H54 (cell line): ENCODE results near the gene PHPT1.
A peak's percentile ranks its signal among the peaks of the same experiment; 100 is the strongest.
"Not testable (repeated sequence)": the region's sequence is repeated elsewhere in the genome, so short reads cannot be mapped to it uniquely, and the experiment has no call there.

Source experiments
- DNase-seq: peaks from one replicate; pipeline ENCODE4 v3.0.0; 2011; ENCODE audit warnings: low spot score, mixed read lengths; ENCODE audit not compliant: insufficient read length
- FAIRE-seq: peaks from 3 replicates; lab custom pipeline; 2011; peaks lifted over from hg19 to GRCh38; lab: Jason Lieb, UNC
- POLR2A ChIP-seq: IDR thresholded peaks from 2 replicates; pipeline ENCODE4 v1.6.1; 2011; ENCODE audit warnings: low read depth, mild to moderate bottlenecking, low read length

The PHPT1 gene

DNA sequence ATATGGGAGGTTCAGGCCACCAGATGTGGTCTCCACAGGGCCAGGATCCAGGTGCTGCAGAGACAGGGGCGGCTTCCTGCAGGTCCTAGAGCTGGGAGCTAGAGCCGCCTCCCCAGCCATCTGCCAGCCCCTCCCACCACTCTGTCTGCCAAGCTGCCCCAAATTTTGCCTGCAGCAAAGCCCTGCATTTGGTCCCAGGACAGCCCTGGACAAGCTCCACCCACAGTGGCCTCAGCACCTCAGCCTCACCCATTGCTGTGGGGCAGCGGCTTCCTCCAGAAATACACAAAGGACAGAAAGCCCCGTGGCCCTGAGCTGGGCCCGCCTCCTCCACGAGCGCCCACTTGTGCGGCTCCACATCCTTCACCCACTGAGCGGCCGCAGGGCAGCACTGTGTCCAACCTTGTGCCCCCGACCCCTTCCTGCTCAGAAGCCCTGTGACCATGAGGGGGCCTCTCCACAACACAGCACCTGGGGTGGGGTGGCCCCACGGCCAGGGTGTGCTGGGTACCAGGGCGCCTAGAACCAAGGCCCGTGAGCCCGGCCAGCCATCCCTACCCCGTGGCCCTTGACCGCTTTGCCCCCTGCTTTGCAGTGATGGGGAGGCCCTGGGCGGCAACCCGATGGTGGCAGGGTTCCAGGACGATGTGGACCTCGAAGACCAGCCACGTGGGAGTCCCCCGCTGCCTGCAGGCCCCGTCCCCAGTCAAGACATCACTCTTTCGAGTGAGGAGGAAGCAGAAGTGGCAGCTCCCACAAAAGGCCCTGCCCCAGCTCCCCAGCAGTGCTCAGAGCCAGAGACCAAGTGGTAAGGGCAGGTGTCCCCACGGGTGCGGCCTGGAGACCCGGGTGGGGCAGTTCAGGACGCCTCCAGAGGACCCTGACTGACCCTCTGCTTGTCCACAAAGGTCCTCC, 10.6 kb upstream of the PHPT1 start:
- no peak for TF ChIP-seq POLR2A
- DNase-seq = no peak
- no peak for FAIRE-seq

DNA sequence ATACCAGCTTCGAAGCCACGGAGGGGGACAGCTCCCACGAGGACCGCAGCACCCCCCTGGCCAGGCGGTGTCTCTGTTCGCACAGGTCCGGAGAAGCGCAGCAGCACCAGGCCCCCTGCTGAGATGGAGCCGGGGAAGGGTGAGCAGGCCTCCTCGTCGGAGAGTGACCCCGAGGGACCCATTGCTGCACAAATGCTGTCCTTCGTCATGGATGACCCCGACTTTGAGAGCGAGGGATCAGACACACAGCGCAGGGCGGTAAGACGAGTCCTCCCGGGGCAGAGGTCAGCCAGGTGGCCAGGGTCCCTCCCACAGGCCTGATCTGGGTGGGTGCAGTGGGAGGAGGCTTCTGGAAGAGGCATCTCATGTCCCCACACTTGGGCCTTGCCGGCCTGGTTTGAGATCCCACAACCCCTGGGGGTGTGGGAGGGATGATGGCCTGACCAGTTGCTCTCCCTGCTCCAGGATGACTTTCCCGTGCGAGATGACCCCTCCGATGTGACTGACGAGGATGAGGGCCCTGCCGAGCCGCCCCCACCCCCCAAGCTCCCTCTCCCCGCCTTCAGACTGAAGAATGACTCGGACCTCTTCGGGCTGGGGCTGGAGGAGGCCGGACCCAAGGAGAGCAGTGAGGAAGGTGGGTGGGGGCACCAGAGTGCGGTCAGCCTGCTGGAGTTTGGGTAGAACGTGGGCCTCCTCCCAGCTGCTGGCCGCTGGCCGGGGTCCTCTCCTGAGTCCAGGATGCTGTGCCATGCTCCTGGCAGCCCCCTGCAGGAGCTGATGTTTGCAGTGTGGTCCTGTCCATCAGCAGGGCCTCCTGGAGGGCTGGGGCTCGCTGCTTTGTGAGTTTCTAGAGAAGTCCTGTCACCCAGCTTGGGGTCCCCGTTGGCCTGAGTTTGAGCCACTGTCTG, 9.7 kb upstream of the PHPT1 start:
- FAIRE-seq (no peak), DNase-seq (no peak)
- no peak for TF ChIP-seq POLR2A

DNA sequence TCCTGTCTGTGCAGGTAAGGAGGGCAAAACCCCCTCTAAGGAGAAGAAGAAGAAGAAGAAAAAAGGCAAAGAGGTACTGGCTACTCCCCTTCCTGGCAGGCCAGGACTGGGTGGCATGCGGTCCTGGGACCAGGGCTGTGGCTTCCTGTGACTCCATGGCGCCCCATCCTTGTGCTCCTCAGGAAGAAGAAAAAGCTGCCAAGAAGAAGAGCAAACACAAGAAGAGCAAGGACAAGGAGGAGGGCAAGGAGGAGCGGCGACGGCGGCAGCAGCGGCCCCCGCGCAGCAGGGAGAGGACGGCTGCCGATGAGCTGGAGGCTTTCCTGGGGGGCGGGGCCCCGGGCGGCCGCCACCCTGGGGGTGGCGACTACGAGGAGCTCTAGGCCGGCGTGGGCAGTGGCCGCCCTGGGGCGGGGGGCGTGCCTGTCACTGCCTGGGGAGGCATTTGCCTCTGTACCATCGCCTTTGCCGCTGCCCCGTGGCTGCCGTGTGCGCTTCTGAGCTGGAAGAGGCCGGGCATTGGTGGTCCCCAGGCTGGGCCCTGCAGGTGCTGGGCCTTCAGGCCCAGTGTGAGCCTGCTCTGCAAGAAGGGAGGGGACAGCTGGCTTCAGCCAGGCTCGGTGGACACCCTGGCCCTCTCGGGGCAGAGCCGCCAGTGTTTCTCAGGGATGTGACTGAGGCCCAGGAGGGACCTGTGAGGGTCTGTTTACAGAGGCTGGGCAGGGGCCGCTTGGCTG, 8.9 kb upstream of the PHPT1 start:
- no peak for DNase-seq
- TF ChIP-seq POLR2A = no peak
- FAIRE-seq = no peak

DNA sequence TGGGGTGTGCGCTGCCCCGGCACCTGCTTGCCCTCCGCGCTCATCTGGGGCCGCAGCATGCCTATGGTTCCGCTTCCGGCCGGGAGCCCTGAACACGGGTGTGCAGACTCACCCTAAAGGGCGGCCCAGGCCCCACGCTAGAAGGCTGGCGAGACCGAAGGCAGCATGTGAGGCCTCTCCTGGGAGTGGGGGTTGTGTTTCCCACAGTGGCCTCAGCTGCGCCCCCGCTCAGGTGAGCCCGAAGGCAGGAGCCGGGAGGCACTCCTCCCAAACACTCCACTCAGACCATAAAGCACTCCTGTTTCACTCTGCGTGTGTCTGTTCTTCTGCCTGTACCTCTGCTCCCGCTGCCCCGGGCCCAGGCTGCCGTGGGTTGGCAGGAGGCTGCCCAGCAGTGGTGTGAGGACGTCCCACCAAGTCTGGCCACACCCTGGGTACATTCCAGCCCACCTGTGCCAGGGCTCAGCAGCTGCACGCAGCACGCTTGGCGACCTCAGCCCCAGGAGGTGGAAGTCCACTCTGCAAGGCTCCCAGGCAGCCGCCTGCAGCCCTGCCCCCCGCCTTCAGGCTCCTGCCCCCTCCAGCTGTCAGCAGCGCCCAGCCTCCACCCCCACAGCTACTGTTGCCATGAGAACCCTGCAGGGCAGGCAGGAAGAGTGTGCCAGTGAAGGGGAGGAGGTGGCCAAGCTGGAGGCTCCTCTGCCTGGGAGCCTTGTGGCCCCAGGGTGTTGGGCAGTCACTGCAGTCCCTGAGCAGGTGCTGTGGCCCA, 8.1 kb upstream of the PHPT1 start:
- FAIRE-seq (peak; percentile 84), DNase-seq (peak; percentile 93)
- TF ChIP-seq POLR2A = peak; percentile 21; the same call in 1 of the 2 replicates

DNA sequence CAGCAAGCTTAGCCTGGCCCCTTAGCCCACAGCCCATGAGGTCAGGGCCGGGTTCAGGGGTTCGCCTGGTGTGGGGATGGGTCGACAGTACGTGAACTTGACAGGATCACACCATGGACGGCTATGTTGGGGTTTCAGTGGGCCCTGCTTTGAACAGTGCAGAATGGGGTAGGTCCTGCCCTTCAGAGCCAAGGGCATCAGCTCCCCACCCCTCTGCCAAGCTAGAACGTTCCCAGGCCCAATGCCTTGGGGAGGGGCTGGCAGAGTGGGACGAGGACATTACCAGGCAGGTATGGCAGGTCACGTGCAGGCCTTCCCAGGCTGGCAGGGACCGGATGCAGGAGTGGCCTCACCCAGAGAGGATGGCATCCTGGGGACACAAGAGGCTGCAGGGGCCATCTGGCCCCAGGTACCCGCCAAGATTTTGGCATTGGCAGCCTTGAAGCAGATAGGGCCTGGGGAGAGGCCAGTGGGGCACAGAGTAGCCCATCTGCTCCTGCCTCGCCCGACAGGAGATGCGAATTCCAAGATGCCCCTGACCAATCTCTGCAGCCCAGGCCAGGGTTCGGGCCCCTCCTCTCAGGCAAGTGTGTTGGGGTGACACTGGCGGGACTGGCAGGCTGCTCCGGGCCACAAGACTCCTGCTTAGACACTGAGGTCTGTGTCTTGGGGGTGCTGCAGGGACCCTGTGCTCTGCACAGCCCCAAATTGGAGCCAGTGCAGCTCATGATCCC, 7.4 kb upstream of the PHPT1 start:
- FAIRE-seq, DNase-seq: not testable (repeated sequence)

DNA sequence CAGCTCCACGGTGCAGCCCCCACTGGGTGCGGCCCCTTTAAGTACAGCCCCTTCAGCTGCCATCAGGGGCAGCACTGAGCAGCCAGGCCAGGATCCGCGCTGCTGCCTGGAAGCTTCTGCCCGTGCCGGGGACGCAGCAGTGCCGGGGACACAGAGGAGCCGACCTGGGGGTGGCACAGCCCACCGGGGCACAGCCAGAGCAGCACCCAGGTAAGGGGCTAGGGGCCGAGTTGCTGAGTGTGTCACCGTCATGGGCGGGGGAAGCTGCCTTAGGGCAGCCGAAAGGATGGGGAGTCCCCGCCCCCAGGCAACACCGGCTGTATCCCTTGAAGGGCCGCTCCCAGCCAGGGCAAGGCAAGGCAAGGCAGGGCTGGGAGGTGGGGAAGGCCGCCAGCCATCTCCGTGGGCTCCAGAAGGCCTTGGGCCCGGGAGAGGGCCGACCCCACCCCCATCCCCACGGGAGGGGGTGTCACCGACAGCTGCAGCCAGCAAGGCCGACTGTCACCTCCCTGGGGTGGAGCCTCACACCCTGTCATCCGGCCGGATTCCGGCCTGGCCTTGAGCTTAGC, 6.7 kb upstream of the PHPT1 start, which contains the start of gene AJM1:
TSS of gene AJM1 (plus strand) at position 99 of the 569 bp plus-strand sequence. CDS start 1,937 bp downstream, outside the sequence.
- peak; percentile 97 for DNase-seq
- not testable (repeated sequence) for FAIRE-seq

DNA sequence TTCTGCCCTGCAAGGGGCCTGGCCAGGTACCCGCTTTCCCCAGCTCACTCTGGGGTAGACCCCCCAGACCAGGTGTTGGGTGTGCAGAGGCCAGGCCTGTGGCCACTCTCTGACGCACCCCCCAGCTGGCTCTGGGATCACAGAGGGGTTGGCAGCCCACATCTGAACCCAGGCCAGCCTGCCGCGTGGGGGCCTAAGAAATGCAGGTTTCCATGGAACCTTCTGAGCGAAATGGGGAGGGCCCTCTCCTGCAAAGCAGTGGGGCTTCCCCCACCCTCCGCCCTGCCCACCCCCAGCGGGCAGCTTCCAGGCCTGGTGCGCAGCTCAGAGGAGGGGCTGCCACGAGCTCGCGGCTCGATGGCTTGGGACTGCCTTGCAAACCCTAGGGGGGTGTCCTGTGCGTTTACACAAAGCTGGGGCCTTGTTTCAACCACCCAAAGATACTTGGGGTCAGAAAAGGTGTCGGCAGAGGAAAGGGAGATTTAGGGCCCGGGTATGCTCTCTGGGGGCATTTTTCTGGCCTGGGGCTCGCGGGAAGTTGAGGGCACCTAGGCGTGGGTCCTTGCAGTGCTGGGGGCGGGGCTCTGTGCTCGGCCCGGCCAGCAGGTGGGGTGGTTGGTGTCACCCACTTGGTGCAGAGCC, 5.9 kb upstream of the PHPT1 start:
- not testable (repeated sequence) for DNase-seq, FAIRE-seq

DNA sequence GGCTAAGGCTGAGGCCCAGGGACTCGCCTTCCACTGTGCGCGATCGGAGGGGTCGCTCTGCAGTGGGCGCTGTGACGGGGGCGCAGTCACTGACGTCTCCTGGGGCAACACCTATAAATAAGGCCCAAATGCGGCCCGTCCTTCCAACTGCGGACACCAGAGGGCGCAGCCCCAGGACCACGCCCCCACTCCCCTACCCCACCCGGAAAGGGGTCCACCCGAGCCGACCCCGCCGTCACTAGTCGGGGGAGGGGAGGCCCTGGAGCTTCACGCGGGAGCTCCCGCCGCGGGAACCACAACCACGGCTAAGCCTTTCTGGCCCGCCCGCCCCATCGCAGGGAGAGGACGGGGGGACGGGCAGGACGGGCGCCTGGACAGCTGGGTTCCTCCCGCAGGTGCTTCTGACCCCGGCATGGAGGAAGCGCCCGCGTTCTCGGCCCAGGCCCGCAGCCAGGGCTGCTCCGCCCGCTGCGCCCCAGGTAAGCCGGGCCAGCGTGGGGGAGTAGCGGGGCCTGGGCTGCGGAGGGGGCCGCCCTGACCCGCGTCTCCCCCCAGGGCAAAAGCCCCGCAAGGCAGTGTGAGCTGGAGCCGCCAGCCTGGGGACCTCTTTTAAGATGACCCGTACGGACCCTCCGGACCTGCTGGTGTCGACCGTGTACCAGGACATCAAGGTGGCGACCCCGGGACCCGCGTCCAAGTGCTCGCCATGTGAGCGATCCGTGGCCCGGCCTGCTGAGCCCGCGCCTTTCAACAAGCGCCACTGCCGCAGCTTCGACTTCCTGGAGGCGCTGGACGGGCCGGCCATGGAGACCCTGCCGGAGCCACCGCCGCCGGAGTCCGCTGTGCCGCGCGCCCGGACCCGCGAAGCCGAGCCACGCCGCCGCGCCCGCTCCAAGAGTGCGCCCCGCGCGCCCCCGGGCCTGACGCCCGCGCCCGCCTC, 5.1 kb upstream of the PHPT1 start:
- not testable (repeated sequence) for DNase-seq, FAIRE-seq

DNA sequence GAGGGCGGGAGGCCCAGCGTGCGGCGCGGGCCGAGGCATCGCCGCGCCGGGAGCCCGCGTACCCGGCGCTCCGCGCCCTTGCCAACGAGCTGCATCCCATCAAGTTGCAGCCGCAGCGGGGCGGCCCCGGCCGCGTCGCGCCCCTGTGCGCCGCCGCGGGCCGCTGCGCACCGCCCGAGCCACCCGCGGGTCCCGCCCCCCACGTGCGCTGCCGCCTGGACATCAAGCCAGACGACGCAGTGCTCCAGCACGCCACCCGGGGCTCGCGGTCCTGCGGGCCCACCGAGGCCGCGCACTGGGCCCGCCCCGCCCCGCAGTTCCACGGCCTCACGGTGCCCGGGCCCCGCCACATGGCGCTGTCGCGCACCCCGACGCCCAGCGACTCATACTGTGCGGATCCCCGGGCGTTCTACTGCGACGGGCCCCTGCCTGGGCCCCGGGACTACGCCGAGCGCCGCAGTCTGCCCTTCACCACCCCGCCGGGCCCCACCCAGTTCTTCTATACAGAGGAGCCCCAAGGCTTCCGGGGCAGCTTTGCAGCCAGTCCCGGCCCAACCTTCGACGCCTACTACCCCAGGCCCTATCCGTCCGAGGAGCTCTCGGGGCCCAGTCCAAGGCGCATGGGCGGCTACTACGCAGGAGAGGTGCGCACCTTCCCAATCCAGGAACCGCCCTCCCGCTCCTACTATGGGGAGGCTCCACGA, 4.3 kb upstream of the PHPT1 start:
- no peak for DNase-seq
- FAIRE-seq = no peak
- TF ChIP-seq POLR2A = no peak

DNA sequence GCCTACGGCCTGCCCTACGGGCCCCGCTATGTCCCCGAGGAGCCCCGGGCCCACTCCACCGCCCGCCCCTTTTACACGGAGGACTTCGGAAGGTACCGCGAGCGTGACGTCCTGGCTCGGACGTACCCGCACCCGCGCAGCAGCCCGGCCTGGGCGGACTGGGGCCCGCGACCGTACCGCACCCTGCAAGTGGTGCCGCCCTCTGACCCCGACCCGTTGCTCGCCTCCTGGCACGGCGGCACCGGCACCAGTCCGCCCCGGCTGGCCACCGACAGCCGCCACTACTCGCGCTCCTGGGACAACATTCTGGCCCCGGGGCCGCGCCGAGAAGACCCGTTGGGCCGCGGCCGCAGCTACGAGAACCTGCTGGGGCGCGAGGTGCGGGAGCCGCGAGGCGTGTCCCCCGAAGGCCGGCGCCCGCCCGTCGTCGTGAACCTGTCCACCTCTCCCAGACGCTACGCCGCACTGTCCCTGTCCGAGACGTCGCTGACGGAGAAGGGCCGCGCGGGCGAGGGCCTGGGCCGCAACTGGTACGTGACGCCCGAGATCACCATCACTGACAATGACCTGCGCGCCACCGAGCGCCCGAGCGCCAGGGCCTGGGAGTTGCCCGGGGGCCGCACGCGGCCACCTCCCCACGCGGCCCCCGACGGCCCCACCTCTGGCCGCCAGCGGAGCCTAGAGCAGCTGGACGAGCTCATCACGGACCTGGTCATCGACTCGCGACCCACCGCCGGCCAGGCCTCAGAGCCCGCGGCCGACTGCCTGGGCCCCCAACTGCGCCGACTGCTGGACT, 3.5 kb upstream of the PHPT1 start:
- TF ChIP-seq POLR2A = no peak
- DNase-seq (no peak), FAIRE-seq (no peak)
